HUES6 (cell line): ENCODE results near the gene KRT13.

ENCODE experiments used
- H3K27ac ChIP-seq: 2 replicates; pipeline ENCODE4 v1.7.0; 2013; ENCODE audit warnings: low read depth, mild to moderate bottlenecking, low read length, inconsistent platforms
- H3K27me3 ChIP-seq: 2 replicates; pipeline ENCODE4 v1.6.1; 2013; ENCODE audit warnings: low read length; ENCODE audit not compliant: control insufficient read depth, insufficient read depth
- H3K36me3 ChIP-seq: 2 replicates; pipeline ENCODE4 v1.6.1; 2013; ENCODE audit warnings: low read length; ENCODE audit not compliant: control insufficient read depth, insufficient read depth
- H3K4me1 ChIP-seq: 2 replicates; pipeline ENCODE4 v1.6.1; 2013; ENCODE audit warnings: low read length; ENCODE audit not compliant: control insufficient read depth, insufficient read depth
- H3K4me3 ChIP-seq: 2 replicates; pipeline ENCODE4 v1.5.1; 2013; ENCODE audit warnings: low read depth, low read length
- H3K9ac ChIP-seq: one replicate; pipeline ENCODE4 v1.6.1; 2013; ENCODE audit warnings: mild to moderate bottlenecking, low read length
- H3K9me3 ChIP-seq: 2 replicates; pipeline ENCODE4 v1.6.1; 2013; ENCODE audit warnings: low read depth, low read length; ENCODE audit not compliant: control insufficient read depth, insufficient read depth

The KRT13 gene

DNA sequence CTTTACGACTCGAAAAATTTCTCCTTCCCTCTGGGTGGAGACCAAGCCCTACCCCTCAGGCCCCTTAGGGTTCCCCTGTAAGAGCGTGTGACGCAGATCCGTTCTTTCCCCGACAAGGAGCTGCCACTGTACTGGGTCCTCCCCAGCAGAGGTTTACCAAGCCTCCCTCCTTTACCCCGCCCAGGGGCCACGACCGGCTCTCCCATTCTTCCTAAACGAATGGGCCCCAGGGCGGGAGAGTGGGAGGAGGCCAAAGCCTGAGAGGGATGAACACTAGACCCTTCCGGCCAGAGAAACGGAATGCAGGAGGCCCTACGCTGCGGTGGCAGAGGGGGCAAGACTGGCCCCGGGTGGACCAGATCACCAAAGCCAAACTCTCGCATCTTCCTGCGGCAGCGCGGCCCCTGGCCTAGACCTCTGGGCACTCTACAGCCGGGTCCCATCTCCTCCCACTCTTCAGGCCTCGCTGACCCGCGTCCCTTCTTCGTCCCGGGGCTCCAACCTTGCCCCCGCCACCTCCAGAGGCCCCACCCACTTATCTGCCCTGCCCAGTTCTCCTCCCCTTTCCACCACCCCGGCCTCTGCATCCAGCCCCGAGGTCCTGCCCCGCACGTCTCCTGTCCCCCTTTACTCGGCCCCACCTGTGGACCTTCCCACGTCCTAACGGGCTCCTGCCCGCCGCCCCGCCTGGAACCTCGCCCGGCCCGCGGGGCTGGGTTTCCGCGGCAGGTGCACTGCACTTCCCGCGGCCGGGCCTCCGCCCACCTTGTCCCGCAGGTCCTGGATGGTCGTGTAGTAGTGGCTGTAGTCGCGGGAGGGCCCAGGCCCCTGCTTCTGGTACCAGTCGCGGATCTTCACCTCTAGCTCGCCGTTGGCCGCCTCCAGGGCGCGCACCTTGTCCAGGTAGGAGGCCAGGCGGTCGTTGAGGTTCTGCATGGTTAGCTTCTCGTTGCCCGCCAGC is 21.9 kb upstream of the KRT13 start:
- Histone ChIP-seq H3K27ac (peak overlapping the region; percentile 95), H3K4me1 (peaks cover 38% of the 10 kb centered on the region), H3K36me3 (peaks cover 28% of the 10 kb centered on the region), H3K27me3 (no peaks in the 10 kb centered on the region), H3K9ac (peak overlapping the region; percentile 94), H3K4me3 (peak overlapping the region; percentile 88), H3K9me3 (no peaks in the 10 kb centered on the region)

DNA sequence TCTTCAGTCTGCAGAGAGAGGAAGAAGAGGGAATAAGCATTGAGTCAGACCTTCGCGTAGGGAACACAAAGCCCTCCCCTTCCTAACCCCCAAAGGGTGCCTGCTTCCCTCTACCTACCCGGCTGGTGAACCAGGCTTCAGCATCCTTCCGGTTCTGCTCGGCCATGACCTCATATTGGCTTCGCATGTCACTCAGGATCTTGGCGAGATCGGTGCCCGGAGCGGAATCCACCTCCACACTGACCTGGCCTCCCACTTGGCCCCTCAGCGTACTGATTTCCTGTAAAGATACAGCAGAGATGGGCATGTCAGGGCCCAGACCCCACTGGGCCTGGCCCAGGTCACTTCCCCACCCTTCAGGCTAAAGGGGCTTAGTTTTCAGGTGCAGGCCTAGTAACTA is 18.8 kb upstream of the KRT13 start:
- Histone ChIP-seq H3K27ac (no peak overlapping the region), H3K4me3 (no peak overlapping the region), H3K9me3 (no peaks in the 10 kb centered on the region), H3K9ac (no peak overlapping the region), H3K4me1 (peaks cover 38% of the 10 kb centered on the region), H3K36me3 (peaks cover 28% of the 10 kb centered on the region), H3K27me3 (no peaks in the 10 kb centered on the region)

DNA sequence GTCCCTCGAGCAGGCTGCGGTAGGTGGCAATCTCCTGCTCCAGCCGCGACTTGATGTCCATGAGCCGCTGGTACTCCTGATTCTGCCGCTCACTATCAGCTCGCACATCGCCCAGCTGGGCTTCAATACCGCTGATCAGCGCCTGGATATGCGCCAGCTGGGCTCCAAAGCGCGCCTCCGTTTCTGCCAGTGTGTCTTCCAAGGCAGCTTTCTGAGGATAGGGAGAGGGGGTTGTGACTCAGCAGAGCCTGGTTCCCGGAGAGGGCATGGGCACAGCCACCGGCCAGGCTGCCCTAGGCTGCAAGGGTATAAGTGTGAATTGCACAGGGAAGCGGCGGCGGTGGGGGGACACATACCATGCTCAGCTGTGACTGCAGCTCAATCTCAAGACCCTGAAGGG is 18.4 kb upstream of the KRT13 start:
- H3K4me3 ChIP-seq: no peak overlapping the region
- H3K9ac ChIP-seq: no peak overlapping the region
- no peaks in the 10 kb centered on the region for H3K9me3 ChIP-seq
- peaks cover 36% of the 10 kb centered on the region for H3K4me1 ChIP-seq
- no peaks in the 10 kb centered on the region for H3K27me3 ChIP-seq
- peaks cover 28% of the 10 kb centered on the region for H3K36me3 ChIP-seq
- H3K27ac ChIP-seq: no peak overlapping the region

DNA sequence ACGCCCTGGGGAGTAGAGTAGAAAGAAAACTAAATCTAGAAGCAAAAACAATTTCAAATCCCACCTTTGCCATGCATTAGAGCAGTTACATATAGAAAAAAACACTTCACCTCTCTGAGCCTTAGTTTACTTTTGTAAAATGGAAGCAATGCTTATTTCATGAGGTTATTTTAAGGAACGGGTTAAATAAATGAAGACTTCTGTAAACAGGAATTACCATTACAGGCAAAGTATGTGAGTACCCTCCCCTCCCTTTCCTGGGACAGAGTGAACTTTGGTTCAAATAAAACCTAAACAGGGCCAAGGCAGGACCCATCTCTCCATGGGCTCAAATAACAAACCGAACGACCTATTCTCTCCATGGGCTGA is 17.8 kb upstream of the KRT13 start:
- H3K36me3 ChIP-seq: peaks cover 28% of the 10 kb centered on the region
- no peaks in the 10 kb centered on the region for H3K9me3 ChIP-seq
- H3K4me1 ChIP-seq: peaks cover 33% of the 10 kb centered on the region
- H3K27ac ChIP-seq: no peak overlapping the region
- H3K9ac ChIP-seq: no peak overlapping the region
- H3K4me3 ChIP-seq: no peak overlapping the region
- H3K27me3 ChIP-seq: no peaks in the 10 kb centered on the region

DNA sequence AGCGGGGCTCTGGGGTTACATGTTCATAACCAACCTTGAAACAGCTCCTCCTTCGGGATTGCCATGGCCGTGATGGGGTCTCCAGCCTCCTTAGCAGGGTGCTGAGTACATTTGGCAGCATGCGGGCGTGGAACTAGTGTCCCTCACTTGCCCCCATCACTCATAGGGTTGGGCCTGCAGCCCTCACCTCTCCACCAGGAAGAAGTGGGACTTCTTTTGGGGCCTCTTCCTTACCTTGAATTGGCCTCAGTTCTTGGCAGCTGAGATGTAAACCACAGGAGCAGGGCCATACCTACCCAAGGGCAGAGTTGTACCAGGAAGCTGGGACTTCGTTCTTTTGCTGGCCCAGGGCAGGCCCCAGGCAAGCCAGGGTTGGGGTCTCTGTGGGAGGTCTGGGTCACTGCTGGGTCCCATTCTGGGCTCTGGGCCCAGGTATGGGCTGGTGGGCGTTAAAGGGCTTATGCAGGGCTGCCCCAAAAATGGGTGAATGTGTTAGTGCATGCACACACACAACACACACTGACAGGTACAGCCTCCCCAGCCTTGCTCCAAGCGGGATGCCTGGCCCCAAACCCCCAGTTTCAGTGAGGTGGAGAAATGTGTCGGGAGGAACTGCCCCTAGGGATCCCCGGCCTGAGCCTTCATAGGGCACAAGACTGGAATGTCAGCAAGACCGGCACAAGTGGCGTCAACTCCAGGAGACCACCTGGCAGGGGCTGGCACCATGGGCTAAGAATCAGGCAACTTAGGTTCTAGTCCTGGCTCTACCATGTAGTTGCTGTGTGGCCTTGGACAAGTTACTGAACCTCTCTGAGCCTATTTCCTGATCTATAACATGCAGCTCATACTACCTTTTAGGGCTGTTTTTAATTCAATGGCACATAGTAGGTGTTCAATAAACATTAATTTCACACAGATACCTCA is 17.2 kb upstream of the KRT13 start:
- peaks cover 33% of the 10 kb centered on the region for H3K4me1 ChIP-seq

DNA sequence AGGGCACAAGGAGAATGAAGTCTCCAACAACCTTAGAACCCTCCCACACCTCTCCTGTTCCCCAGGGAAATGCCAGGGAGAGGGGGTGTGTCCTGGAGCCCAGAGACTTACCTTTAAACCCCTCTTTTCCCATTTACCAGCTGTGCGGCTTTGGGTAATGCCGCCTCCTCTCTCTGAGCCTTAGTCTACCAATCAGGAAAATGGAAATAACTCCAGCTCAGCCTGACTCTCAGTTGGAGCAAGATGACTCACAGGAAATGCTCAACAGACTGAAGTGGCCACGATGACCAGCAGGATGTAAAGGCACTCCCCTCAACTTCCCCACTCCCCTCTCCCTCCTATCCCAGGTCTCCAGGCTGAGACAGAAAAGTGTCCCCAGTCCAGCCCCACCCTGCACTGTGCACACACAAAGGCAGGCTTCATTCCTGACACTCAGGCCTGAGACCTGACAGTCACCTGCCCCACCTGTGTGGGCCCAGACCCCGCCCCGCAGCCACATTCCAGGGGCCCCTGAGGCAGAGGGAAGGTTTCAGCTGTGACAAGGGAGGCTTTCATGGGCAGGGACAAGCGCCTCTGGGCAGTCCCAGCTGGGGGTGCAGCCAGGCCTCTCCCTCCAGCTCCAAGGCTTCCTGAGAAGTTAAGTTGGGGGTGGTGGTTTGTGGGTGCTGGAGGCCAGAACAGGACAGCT is 16.3 kb upstream of the KRT13 start:
- peaks cover 28% of the 10 kb centered on the region for H3K36me3 ChIP-seq
- H3K9ac ChIP-seq: peak overlapping the region; percentile 19
- no peaks in the 10 kb centered on the region for H3K27me3 ChIP-seq
- H3K4me3 ChIP-seq: no peak overlapping the region
- peaks cover 37% of the 10 kb centered on the region for H3K4me1 ChIP-seq
- no peaks in the 10 kb centered on the region for H3K9me3 ChIP-seq
- peak overlapping the region; percentile 27; the same call in 1 of the 2 replicates for H3K27ac ChIP-seq

More for the DNA sequence above, 17.2 kb upstream of the KRT13 start:
- H3K9me3 ChIP-seq: no peaks in the 10 kb centered on the region
- peak overlapping the region; percentile 27; the same call in 1 of the 2 replicates for H3K27ac ChIP-seq
- peak overlapping the region; percentile 30 for H3K9ac ChIP-seq
- peaks cover 28% of the 10 kb centered on the region for H3K36me3 ChIP-seq
- H3K4me3 ChIP-seq: no peak overlapping the region
- no peaks in the 10 kb centered on the region for H3K27me3 ChIP-seq

DNA sequence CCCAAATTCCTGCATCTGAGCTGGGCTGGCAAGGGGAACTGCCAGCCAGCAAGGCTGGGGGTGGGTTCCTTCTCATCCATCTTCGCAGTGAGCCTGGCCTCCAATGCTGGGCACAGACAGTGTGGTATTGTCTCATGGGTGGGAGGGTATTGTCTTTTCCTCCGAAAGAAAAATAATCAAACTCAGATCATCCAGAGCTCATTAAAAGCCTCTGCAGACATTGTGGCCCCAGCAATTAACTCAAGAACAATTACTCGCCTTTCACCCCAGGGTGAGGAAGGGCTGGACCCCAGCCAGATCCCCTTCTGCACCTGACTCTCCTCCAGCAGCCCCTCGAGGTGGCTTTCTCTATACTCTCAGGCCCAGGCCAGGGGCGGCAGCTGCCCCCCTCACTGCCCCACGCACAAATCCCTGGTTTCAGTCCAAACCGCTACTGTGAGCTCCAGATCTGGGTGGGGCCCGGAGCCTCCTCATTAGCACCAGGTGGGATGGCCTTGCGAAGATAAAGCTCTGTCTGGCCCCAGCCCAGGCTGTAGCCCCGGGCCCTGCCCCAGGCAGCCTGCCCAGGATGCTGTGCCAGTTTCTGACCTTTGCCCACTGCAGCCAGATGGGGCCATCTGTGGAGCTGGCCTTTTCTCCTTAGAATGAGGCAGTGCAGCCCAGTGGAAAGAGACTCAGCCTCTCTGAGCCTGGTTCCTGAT is 15.6 kb upstream of the KRT13 start:
- Histone ChIP-seq H3K27ac (no peak overlapping the region), H3K4me3 (no peak overlapping the region), H3K36me3 (peaks cover 28% of the 10 kb centered on the region), H3K4me1 (peaks cover 37% of the 10 kb centered on the region), H3K27me3 (no peaks in the 10 kb centered on the region), H3K9me3 (no peaks in the 10 kb centered on the region), H3K9ac (no peak overlapping the region)

DNA sequence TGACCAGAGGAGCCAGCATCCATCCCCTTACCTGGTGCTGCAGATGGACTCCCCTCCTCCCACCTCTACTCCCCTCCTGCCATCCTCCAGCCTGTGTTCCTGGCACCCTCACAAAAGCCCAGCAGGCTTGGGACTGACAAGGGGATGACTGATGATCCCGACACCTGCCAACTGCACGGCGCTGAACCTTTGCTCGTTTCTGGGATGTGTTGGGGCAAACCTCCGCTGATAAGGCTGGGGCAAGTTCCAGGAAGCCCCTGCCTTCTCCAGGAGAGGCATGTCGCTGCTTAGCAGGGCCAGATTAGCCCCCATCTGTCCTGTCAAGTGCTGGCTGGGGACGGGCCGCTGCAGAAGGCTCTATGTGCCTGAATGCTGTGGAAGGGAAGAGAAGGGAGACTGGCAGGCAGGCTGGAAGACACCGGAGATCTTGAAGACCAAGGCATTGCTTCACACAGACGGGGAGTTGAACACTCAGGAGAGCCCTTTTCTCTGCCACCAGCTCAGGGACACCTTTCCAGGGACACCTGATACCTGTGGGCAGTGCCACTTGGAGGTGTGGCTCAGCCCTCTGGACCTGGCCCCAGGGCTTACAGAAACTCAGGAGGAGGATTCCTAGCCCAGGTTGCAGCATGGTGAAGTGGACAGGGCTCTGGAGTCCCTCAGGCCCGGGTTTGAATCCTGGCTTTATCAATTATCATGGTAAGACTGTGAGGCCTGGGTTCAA is 14.3 kb upstream of the KRT13 start:
- Histone ChIP-seq H3K4me3 (no peak overlapping the region), H3K9ac (no peak overlapping the region), H3K9me3 (no peaks in the 10 kb centered on the region)

DNA sequence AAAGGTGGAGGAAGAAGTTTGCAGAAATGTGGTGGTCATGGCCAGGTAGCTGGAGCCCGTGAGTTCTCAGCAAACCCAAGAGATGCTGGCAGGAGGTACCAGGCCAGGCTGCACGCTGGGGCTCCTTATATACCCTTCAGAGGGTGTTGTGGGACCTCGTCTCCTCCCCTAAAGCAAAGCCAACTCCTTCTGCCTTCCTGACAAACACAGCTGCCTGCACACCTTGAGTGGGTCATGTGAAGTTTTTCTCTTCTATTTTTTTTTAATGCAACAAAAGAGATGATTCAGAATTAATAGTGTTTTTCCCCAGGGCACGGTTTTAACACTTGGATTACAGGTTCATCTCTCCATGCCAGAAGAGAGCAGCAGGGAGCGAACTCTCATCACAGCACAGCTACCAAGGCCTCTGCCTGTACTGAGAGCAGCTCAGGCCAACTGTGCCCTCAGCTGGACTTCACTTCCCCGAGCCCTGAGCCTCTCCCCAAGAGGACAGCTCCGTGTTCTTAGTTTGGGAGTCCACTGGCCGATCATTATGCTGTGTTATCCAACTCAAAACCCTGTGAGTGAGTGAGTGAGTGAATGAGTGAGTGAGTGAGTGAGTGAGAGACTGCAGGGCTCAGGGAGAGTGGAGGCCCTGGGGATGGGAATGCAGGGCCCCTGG is 13.5 kb upstream of the KRT13 start, which contains the start of gene KRT15:
Gene KRT15, minus strand, starts transcription at position 102 of the 661 bp plus-strand sequence. Its CDS starts 63 bp downstream, at position 39.
- Histone ChIP-seq H3K4me1 (peaks cover 37% of the 10 kb centered on the region), H3K9me3 (no peaks in the 10 kb centered on the region), H3K27ac (no peak within 1 kb of the TSS), H3K27me3 (no peaks in the 10 kb centered on the region), H3K36me3 (peaks cover 14% of the 10 kb centered on the region), H3K4me3 (no peak within 1 kb of the TSS), H3K9ac (no peak within 1 kb of the TSS)

More for the DNA sequence above, 14.3 kb upstream of the KRT13 start:
- H3K27me3 ChIP-seq: no peaks in the 10 kb centered on the region
- H3K27ac ChIP-seq: no peak overlapping the region
- H3K4me1 ChIP-seq: peaks cover 37% of the 10 kb centered on the region
- H3K36me3 ChIP-seq: peaks cover 21% of the 10 kb centered on the region
